Measurements from ENCODE around the gene PFKP. TPM values are rescaled to one million over a fixed set of nuclear protein-coding genes. Genes with fewer than 3 reads are reported as not detected.

PFKP gene
- total RNA-seq, 1 donor from 2014 or later = 12.5 TPM

DNA sequence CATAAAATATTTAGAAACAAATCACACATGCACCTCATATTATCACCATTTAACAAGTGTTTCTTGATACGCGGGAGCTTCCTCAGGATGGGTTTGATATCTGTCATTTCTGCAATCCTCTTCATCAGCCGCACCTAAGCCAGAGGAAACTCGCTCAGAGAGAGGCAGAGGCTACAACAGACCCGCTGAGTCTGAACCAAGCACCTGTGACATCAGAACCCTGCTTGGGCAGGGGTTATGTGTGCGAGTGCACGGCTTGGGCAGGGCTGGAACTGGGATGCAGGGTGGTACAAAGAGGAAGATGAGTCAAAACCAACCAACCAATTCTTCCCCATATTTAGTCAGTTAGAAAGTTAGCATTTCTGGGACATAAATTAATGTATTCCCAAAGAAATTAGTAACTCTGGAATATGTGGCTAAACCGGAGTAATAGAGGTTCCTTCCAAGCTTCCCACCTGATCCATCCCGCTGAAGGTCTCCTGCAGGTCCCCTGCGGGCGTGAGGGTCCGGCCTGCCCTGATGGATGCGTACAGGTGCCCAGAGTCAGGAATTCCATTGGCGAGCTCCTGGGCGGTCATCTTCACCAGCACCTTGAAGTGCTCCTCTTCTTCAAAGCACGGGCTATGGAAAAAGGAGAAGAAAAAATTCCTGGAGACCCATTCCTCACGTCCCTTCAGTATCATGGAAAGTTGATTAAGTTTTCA, 79.9 kb downstream of the PFKP start:
- Histone ChIP-seq H3K27me3 (ENCODE audit: control insufficient read depth in 3 of 3, insufficient read depth in 3 of 3, low read length in 3 of 3) (no peaks in the 10 kb centered on the region), H3K4me3 (ENCODE audit: low read length in 3 of 3) (no peak overlapping the region), H3K27ac (ENCODE audit: low read depth, low read length) (no peak overlapping the region), H3K4me1 (ENCODE audit: control insufficient read depth in 3 of 3, insufficient read depth in 3 of 3, low read length in 3 of 3) (peaks cover 0 to 4% (median 0%) of the 10 kb centered on the region in 3 donors), H3K36me3 (ENCODE audit: control insufficient read depth in 3 of 3, insufficient read depth in 3 of 3, low read length in 3 of 3) (peaks cover 80 to 92% (median 88%) of the 10 kb centered on the region in 3 donors), H3K9me3 (ENCODE audit: control insufficient read depth in 3 of 3, low read length in 3 of 3) (no peaks in the 10 kb centered on the region), H3K9ac (ENCODE audit: low read depth in 1 of 3, low read length in 3 of 3) (no peak overlapping the region)

DNA sequence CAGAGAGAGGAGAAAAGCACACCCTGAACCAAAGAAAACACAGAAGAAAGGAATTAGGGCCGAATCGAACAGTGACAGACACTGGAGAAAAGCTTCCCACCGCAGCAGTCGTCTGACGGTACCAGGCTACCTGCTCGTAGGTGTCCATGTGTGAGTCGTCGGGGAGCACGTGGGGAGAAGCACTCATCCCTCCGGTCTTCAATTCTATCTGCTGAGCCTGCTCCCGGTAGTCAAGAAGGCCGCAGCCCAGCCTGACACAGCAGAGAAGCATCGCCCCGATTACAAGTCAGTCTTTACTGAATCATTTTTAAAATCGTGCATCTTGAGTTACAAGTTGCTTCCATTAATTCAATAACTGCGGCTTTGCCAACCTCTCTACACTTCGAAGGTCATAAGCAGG, 80.7 kb downstream of the PFKP start:
- H3K4me3 ChIP-seq (ENCODE audit: low read length in 3 of 3) = no peak overlapping the region
- no peaks in the 10 kb centered on the region for H3K27me3 ChIP-seq (ENCODE audit: control insufficient read depth in 3 of 3, insufficient read depth in 3 of 3, low read length in 3 of 3)
- H3K27ac ChIP-seq (ENCODE audit: low read depth, low read length) = no peak overlapping the region
- H3K9me3 ChIP-seq (ENCODE audit: control insufficient read depth in 3 of 3, low read length in 3 of 3) = no peaks in the 10 kb centered on the region
- peaks cover 79 to 90% (median 88%) of the 10 kb centered on the region in 3 donors for H3K36me3 ChIP-seq (ENCODE audit: control insufficient read depth in 3 of 3, insufficient read depth in 3 of 3, low read length in 3 of 3)
- peaks cover 0 to 4% (median 0%) of the 10 kb centered on the region in 3 donors for H3K4me1 ChIP-seq (ENCODE audit: control insufficient read depth in 3 of 3, insufficient read depth in 3 of 3, low read length in 3 of 3)
- no peak overlapping the region for H3K9ac ChIP-seq (ENCODE audit: low read depth in 1 of 3, low read length in 3 of 3)

DNA sequence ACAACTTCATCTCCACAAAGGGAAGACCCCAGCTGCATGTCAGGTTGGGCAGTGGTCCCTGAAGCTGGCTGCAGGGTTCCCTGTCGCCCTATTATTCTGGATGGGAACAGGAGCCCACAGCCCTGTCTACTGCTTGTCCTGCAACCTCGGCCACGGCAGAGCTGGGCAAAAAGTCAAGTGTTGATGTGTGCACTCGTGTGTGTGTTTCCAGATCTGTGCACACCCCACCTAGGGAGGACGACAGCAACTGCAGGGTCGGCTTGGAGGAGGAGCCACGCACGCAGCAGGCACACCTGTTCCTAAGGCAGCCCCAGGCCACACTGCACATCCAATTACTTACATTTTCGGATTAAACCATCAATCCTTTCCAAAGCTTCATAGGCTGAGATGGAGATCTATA, 81.6 kb downstream of the PFKP start:
- Histone ChIP-seq H3K4me1 (ENCODE audit: control insufficient read depth in 3 of 3, insufficient read depth in 3 of 3, low read length in 3 of 3) (peaks cover 0 to 4% (median 0%) of the 10 kb centered on the region in 3 donors), H3K4me3 (ENCODE audit: low read length in 3 of 3) (no peak overlapping the region), H3K27ac (ENCODE audit: low read depth, low read length) (no peak overlapping the region), H3K27me3 (ENCODE audit: control insufficient read depth in 3 of 3, insufficient read depth in 3 of 3, low read length in 3 of 3) (no peaks in the 10 kb centered on the region), H3K9me3 (ENCODE audit: control insufficient read depth in 3 of 3, low read length in 3 of 3) (no peaks in the 10 kb centered on the region), H3K9ac (ENCODE audit: low read depth in 1 of 3, low read length in 3 of 3) (no peak overlapping the region), H3K36me3 (ENCODE audit: control insufficient read depth in 3 of 3, insufficient read depth in 3 of 3, low read length in 3 of 3) (peaks cover 74 to 87% (median 84%) of the 10 kb centered on the region in 3 donors)

DNA sequence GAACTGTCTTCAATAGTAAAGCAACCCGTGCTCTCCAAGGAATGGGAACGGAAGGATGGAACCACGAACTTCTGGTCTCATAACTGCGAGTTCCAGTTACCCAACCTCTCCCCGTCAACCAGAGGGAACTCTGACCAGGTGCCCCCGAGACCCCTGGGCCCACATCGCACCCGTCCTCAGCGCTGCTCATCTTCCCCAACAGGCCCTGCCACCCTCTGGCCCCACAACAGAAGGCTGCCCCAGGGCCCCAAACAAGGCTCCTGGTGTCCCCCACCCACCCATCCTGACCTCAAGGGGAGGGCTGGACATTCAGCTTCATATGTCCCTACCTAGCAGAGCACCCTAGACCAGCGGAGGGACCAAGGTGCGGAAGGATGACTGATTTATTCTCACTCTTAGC, 82.6 kb downstream of the PFKP start:
- H3K36me3 ChIP-seq (ENCODE audit: control insufficient read depth in 3 of 3, insufficient read depth in 3 of 3, low read length in 3 of 3) = peaks cover 74 to 89% (median 86%) of the 10 kb centered on the region in 3 donors

DNA sequence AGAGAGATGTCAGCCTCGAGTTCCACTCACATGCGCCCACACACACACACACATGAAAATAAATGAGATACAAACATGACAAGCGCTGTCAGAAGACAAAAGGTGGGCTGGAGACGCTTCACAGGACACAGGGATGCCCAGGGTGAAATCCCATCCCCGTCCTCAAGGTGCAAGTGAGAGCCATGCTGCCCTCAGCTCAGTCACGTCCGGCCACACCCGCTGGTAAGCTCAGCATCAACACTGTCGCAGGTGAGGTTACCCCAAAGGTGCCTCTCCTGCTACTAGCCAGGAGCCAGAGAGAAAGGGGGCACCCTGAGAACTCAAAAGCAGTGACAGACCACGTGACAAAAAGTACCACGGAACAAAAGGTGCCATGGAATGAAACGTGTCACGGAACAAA, 83.0 kb downstream of the PFKP start:
- peaks cover 0 to 4% (median 0%) of the 10 kb centered on the region in 3 donors for H3K4me1 ChIP-seq (ENCODE audit: control insufficient read depth in 3 of 3, insufficient read depth in 3 of 3, low read length in 3 of 3)
- H3K27ac ChIP-seq (ENCODE audit: low read depth, low read length) = no peak overlapping the region
- no peak overlapping the region for H3K9ac ChIP-seq (ENCODE audit: low read depth in 1 of 3, low read length in 3 of 3)
- peaks cover 74 to 89% (median 86%) of the 10 kb centered on the region in 3 donors for H3K36me3 ChIP-seq (ENCODE audit: control insufficient read depth in 3 of 3, insufficient read depth in 3 of 3, low read length in 3 of 3)
- no peaks in the 10 kb centered on the region for H3K27me3 ChIP-seq (ENCODE audit: control insufficient read depth in 3 of 3, insufficient read depth in 3 of 3, low read length in 3 of 3)
- no peaks in the 10 kb centered on the region for H3K9me3 ChIP-seq (ENCODE audit: control insufficient read depth in 3 of 3, low read length in 3 of 3)
- H3K4me3 ChIP-seq (ENCODE audit: low read length in 3 of 3) = no peak overlapping the region

More for the DNA sequence above, 82.6 kb downstream of the PFKP start:
- Histone ChIP-seq H3K9ac (ENCODE audit: low read depth in 1 of 3, low read length in 3 of 3) (no peak overlapping the region), H3K9me3 (ENCODE audit: control insufficient read depth in 3 of 3, low read length in 3 of 3) (no peaks in the 10 kb centered on the region), H3K4me3 (ENCODE audit: low read length in 3 of 3) (no peak overlapping the region), H3K27me3 (ENCODE audit: control insufficient read depth in 3 of 3, insufficient read depth in 3 of 3, low read length in 3 of 3) (no peaks in the 10 kb centered on the region), H3K4me1 (ENCODE audit: control insufficient read depth in 3 of 3, insufficient read depth in 3 of 3, low read length in 3 of 3) (peaks cover 0 to 4% (median 0%) of the 10 kb centered on the region in 3 donors), H3K27ac (ENCODE audit: low read depth, low read length) (no peak overlapping the region)

DNA sequence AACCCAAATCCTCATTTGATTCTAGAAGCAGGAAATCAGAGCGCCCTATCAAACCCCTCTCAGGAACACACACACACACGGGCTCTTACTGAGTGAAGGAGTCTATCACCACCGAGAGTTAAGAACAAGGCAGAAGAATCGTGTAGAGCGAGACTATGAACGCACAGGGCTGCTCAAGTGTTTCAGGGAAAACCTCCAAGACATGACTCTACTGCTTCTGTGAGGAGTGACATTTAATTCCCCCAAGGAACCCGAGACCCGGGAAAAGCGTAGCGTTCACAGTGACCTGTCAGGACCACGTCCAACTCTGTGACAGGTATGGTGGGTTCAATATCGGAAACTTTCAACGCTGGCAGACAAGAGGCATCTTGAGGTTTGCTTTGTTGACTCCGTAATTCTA, 83.6 kb downstream of the PFKP start:
- Histone ChIP-seq H3K9ac (ENCODE audit: low read depth in 1 of 3, low read length in 3 of 3) (no peak overlapping the region), H3K4me3 (ENCODE audit: low read length in 3 of 3) (no peak overlapping the region), H3K36me3 (ENCODE audit: control insufficient read depth in 3 of 3, insufficient read depth in 3 of 3, low read length in 3 of 3) (peaks cover 78 to 87% (median 86%) of the 10 kb centered on the region in 3 donors), H3K4me1 (ENCODE audit: control insufficient read depth in 3 of 3, insufficient read depth in 3 of 3, low read length in 3 of 3) (peaks cover 0 to 4% (median 0%) of the 10 kb centered on the region in 3 donors), H3K9me3 (ENCODE audit: control insufficient read depth in 3 of 3, low read length in 3 of 3) (no peaks in the 10 kb centered on the region), H3K27ac (ENCODE audit: low read depth, low read length) (no peak overlapping the region), H3K27me3 (ENCODE audit: control insufficient read depth in 3 of 3, insufficient read depth in 3 of 3, low read length in 3 of 3) (no peaks in the 10 kb centered on the region)

DNA sequence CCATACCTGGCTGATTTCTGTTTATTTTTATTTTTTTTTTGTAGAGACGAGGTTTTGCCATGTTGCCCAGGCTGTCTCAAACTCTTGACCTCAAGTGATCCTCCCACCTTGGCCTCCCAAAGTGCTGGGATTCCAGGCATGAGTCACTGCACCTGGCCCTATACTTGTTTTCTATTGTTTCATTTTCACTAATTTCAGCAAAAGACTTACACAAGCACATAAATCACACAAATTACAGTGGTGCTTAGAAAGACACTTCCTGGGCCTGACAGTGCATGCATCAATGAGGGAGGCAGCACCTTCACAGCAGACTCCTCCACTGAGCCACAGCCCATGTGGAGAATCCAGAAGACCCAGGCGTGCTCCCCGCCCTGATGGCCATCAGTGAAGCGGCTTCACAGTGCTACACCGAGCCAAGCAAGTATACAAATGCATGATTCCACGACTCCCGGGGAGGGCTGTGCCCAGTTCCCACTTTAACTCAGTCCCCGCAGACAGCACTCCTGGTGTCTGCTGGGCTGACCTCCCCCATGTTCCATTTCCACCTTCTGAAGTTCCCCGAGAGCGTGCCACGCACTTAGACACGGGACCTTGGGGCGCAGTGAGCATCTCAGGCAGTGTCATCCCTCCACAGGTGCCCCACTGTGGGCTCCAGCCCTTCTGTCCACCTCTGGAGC, 84.7 kb downstream of the PFKP start:
- H3K9me3 ChIP-seq (ENCODE audit: control insufficient read depth in 3 of 3, low read length in 3 of 3) = no peaks in the 10 kb centered on the region
- H3K36me3 ChIP-seq (ENCODE audit: control insufficient read depth in 3 of 3, insufficient read depth in 3 of 3, low read length in 3 of 3) = peaks cover 71 to 82% (median 80%) of the 10 kb centered on the region in 3 donors
- no peak overlapping the region for H3K9ac ChIP-seq (ENCODE audit: low read depth in 1 of 3, low read length in 3 of 3)
- H3K4me1 ChIP-seq (ENCODE audit: control insufficient read depth in 3 of 3, insufficient read depth in 3 of 3, low read length in 3 of 3) = peaks cover 0 to 4% (median 0%) of the 10 kb centered on the region in 3 donors
- no peak overlapping the region for H3K27ac ChIP-seq (ENCODE audit: low read depth, low read length)
- no peak overlapping the region for H3K4me3 ChIP-seq (ENCODE audit: low read length in 3 of 3)
- H3K27me3 ChIP-seq (ENCODE audit: control insufficient read depth in 3 of 3, insufficient read depth in 3 of 3, low read length in 3 of 3) = no peaks in the 10 kb centered on the region

DNA sequence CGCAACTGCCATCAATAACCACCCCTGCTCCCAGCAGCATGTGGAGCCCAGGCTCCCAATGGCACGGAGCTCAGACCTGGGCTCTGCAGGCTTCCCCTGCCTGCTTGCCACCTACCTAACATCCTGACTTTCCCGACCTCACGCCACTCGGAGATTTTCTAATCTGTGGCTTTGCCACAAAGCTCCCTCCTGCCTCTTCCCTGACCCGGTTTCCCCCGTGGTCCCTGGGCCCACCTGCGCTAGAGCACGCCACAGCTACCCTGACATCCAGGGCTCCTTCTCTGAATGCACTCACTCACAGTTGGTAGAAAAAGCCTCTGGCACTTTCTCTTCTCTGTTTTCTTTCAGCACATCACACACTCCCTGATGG, 85.2 kb downstream of the PFKP start:
- H3K9me3 ChIP-seq (ENCODE audit: control insufficient read depth in 3 of 3, low read length in 3 of 3) = no peaks in the 10 kb centered on the region
- H3K36me3 ChIP-seq (ENCODE audit: control insufficient read depth in 3 of 3, insufficient read depth in 3 of 3, low read length in 3 of 3) = peaks cover 68 to 82% (median 79%) of the 10 kb centered on the region in 3 donors
- H3K4me1 ChIP-seq (ENCODE audit: control insufficient read depth in 3 of 3, insufficient read depth in 3 of 3, low read length in 3 of 3) = peaks cover 0 to 4% (median 0%) of the 10 kb centered on the region in 3 donors
- H3K27ac ChIP-seq (ENCODE audit: low read depth, low read length) = no peak overlapping the region
- H3K9ac ChIP-seq (ENCODE audit: low read depth in 1 of 3, low read length in 3 of 3) = no peak overlapping the region
- H3K4me3 ChIP-seq (ENCODE audit: low read length in 3 of 3) = no peak overlapping the region
- no peaks in the 10 kb centered on the region for H3K27me3 ChIP-seq (ENCODE audit: control insufficient read depth in 3 of 3, insufficient read depth in 3 of 3, low read length in 3 of 3)

DNA sequence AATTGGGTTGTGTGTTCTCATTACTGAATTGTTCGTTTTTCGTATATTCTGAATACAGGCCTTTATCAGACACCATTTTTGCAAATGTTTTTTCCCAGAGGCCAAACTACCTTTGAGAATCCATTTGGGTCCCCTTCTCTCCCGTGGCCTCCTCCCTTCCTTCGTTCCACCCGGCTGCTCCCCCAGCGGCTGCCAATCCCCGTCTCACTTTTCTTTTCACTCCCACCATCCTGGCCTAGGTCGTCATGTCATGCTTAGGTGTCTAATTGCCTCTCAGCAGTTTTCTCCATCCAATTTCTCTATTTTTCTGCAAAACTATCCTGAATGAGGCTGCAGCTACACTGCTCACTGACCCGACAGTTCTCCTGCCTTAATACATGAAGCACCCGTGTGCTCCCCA, 87.3 kb downstream of the PFKP start:
- Histone ChIP-seq H3K9ac (ENCODE audit: low read depth in 1 of 3, low read length in 3 of 3) (peak overlapping the region in 1 of 3 donors; percentile 16), H3K4me3 (ENCODE audit: low read length in 3 of 3) (no peak overlapping the region), H3K9me3 (ENCODE audit: control insufficient read depth in 3 of 3, low read length in 3 of 3) (no peaks in the 10 kb centered on the region), H3K4me1 (ENCODE audit: control insufficient read depth in 3 of 3, insufficient read depth in 3 of 3, low read length in 3 of 3) (peaks cover 0 to 4% (median 0%) of the 10 kb centered on the region in 3 donors), H3K27me3 (ENCODE audit: control insufficient read depth in 3 of 3, insufficient read depth in 3 of 3, low read length in 3 of 3) (no peaks in the 10 kb centered on the region), H3K36me3 (ENCODE audit: control insufficient read depth in 3 of 3, insufficient read depth in 3 of 3, low read length in 3 of 3) (peaks cover 66 to 84% (median 81%) of the 10 kb centered on the region in 3 donors), H3K27ac (ENCODE audit: low read depth, low read length) (no peak overlapping the region)

DNA sequence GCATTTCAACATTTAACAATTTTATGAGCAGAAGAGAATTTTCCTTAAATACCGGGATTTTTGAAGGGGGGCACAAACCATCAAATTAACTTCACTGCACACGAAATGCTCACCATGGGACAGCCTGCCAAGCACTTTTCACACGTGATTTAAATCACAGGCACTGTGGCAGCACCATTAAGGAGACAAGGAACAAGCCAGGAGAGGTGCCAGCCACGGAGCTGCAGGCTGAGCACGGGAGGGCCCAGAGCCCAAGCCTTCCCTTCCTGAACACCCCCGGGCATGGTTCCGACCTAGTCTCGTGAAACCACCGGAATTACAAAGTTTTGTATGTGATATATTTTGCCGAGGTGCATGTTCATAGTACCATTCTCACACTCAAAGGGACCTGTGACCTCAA, 91.8 kb downstream of the PFKP start:
- no peak overlapping the region for H3K27ac ChIP-seq (ENCODE audit: low read depth, low read length)
- no peaks in the 10 kb centered on the region for H3K4me1 ChIP-seq (ENCODE audit: control insufficient read depth in 3 of 3, insufficient read depth in 3 of 3, low read length in 3 of 3)
- peaks cover 55 to 74% (median 71%) of the 10 kb centered on the region in 3 donors for H3K36me3 ChIP-seq (ENCODE audit: control insufficient read depth in 3 of 3, insufficient read depth in 3 of 3, low read length in 3 of 3)
- H3K27me3 ChIP-seq (ENCODE audit: control insufficient read depth in 3 of 3, insufficient read depth in 3 of 3, low read length in 3 of 3) = no peaks in the 10 kb centered on the region
- no peak overlapping the region for H3K4me3 ChIP-seq (ENCODE audit: low read length in 3 of 3)
- H3K9ac ChIP-seq (ENCODE audit: low read depth in 1 of 3, low read length in 3 of 3) = no peak overlapping the region
- no peaks in the 10 kb centered on the region for H3K9me3 ChIP-seq (ENCODE audit: control insufficient read depth in 3 of 3, low read length in 3 of 3)

Data from skeletal muscle tissue (tissue), 4 donors.